ENCODE data around the gene FAAP20. TPM values are rescaled to one million over a fixed set of nuclear protein-coding genes. Genes with fewer than 3 reads are reported as not detected.
A peak's percentile ranks its signal among the peaks of the same experiment; 100 is the strongest.

FAAP20 gene
- total RNA-seq (2014; rRNA removed; shearing (Covaris generic); ENCODE audit: low replicate concordance), result 20.1 and 84.8 TPM in 2 replicates

GRCh38 chr1:2194319-2194897, at the start of gene FAAP20:
FAAP20 (minus strand) TSS chr1:2194772; CDS start chr1:2194749, 23 bp downstream.
- 0 out of 2 replicates have a peak within 1 kb of the TSS, but pooled peaks have one; percentile 21 for H3K27ac ChIP-seq (ENCODE audit: low read length)
- H3K4me2 ChIP-seq (ENCODE audit: low read depth, low read length, poor library complexity, severe bottlenecking), result peak within 1 kb of the TSS; percentile 99
- H3K9me3 ChIP-seq (ENCODE audit: low read length), result no peaks in the 10 kb centered on the region
- H3K79me2 ChIP-seq (ENCODE audit: low read length), result peaks cover 9% of the 10 kb centered on the region
- DNase-seq, result peak; percentile 86
- H4K20me1 ChIP-seq (ENCODE audit: insufficient read depth, low read depth, low read length), result no peaks in the 10 kb centered on the region
- H3K4me3 ChIP-seq (ENCODE audit: low read length), result peak within 1 kb of the TSS; percentile 76
- no peaks in the 10 kb centered on the region for H3K36me3 ChIP-seq (ENCODE audit: insufficient read depth, low read length)
- peaks cover 34% of the 10 kb centered on the region for H3K4me1 ChIP-seq (ENCODE audit: low read length)
- peak within 1 kb of the TSS; percentile 95 for H2AFZ ChIP-seq (ENCODE audit: low read length)
- peak within 1 kb of the TSS; percentile 75 for H3K9ac ChIP-seq (ENCODE audit: low read length)
- H3K9me2 ChIP-seq (replicated peaks; ENCODE audit: insufficient read depth, low read length), result no peaks in the 10 kb centered on the region
- no peaks in the 10 kb centered on the region for H3K27me3 ChIP-seq (ENCODE audit: low read length)

- Histone ChIP-seq H3K27ac (ENCODE audit: low read length) (no peak overlapping the region), H3K4me3 (ENCODE audit: low read length) (no peak overlapping the region), H3K4me1 (ENCODE audit: low read length) (no peaks in the 10 kb centered on the region), H3K79me2 (ENCODE audit: low read length) (no peaks in the 10 kb centered on the region), H3K9me2 (replicated peaks; ENCODE audit: insufficient read depth, low read length) (no peaks in the 10 kb centered on the region), H2AFZ (ENCODE audit: low read length) (no peak overlapping the region), H3K9ac (ENCODE audit: low read length) (no peak overlapping the region), H3K4me2 (ENCODE audit: low read depth, low read length, poor library complexity, severe bottlenecking) (no peak overlapping the region), H4K20me1 (ENCODE audit: insufficient read depth, low read depth, low read length) (peaks cover 45% of the 10 kb centered on the region; the same call in 1 of the 2 replicates), H3K36me3 (ENCODE audit: insufficient read depth, low read length) (no peaks in the 10 kb centered on the region), H3K27me3 (ENCODE audit: low read length) (no peaks in the 10 kb centered on the region), H3K9me3 (ENCODE audit: low read length) (no peaks in the 10 kb centered on the region)
- no peak for DNase-seq
These were observed 48.5 kb upstream of the FAAP20 start for GRCh38 chr1:2242814-2243725.

GRCh38 chr1:2241820-2242219, 47.2 kb upstream of the FAAP20 start:
- H3K9ac ChIP-seq (ENCODE audit: low read length), result no peak overlapping the region
- H3K27me3 ChIP-seq (ENCODE audit: low read length), result no peaks in the 10 kb centered on the region
- no peaks in the 10 kb centered on the region for H3K9me3 ChIP-seq (ENCODE audit: low read length)
- DNase-seq, result no peak
- no peak overlapping the region for H3K27ac ChIP-seq (ENCODE audit: low read length)
- H3K4me2 ChIP-seq (ENCODE audit: low read depth, low read length, poor library complexity, severe bottlenecking), result no peak overlapping the region
- H2AFZ ChIP-seq (ENCODE audit: low read length), result no peak overlapping the region
- no peaks in the 10 kb centered on the region for H3K36me3 ChIP-seq (ENCODE audit: insufficient read depth, low read length)
- no peak overlapping the region for H3K4me3 ChIP-seq (ENCODE audit: low read length)
- H3K9me2 ChIP-seq (replicated peaks; ENCODE audit: insufficient read depth, low read length), result no peaks in the 10 kb centered on the region
- no peaks in the 10 kb centered on the region for H3K4me1 ChIP-seq (ENCODE audit: low read length)
- H3K79me2 ChIP-seq (ENCODE audit: low read length), result no peaks in the 10 kb centered on the region
- peaks cover 48% of the 10 kb centered on the region; the same call in 1 of the 2 replicates for H4K20me1 ChIP-seq (ENCODE audit: insufficient read depth, low read depth, low read length)

- H3K4me2 ChIP-seq (ENCODE audit: low read depth, low read length, poor library complexity, severe bottlenecking), result no peak overlapping the region
- no peak overlapping the region for H3K27ac ChIP-seq (ENCODE audit: low read length)
- no peaks in the 10 kb centered on the region for H3K27me3 ChIP-seq (ENCODE audit: low read length)
- no peaks in the 10 kb centered on the region for H3K4me1 ChIP-seq (ENCODE audit: low read length)
- H3K9ac ChIP-seq (ENCODE audit: low read length), result no peak overlapping the region
- H3K4me3 ChIP-seq (ENCODE audit: low read length), result no peak overlapping the region
- peaks cover 51% of the 10 kb centered on the region; the same call in 1 of the 2 replicates for H4K20me1 ChIP-seq (ENCODE audit: insufficient read depth, low read depth, low read length)
- no peaks in the 10 kb centered on the region for H3K9me3 ChIP-seq (ENCODE audit: low read length)
- no peaks in the 10 kb centered on the region for H3K9me2 ChIP-seq (replicated peaks; ENCODE audit: insufficient read depth, low read length)
- H2AFZ ChIP-seq (ENCODE audit: low read length), result no peak overlapping the region
- DNase-seq, result no peak
- H3K36me3 ChIP-seq (ENCODE audit: insufficient read depth, low read length), result no peaks in the 10 kb centered on the region
- no peaks in the 10 kb centered on the region for H3K79me2 ChIP-seq (ENCODE audit: low read length)
These were observed 45.9 kb upstream of the FAAP20 start for GRCh38 chr1:2240270-2241156.

GRCh38 chr1:2239384-2239985, 44.9 kb upstream of the FAAP20 start:
- no peak overlapping the region for H3K4me3 ChIP-seq (ENCODE audit: low read length)
- no peaks in the 10 kb centered on the region for H3K9me3 ChIP-seq (ENCODE audit: low read length)
- no peaks in the 10 kb centered on the region for H3K79me2 ChIP-seq (ENCODE audit: low read length)
- H3K27ac ChIP-seq (ENCODE audit: low read length), result no peak overlapping the region
- H3K9me2 ChIP-seq (replicated peaks; ENCODE audit: insufficient read depth, low read length), result no peaks in the 10 kb centered on the region
- peaks cover 54% of the 10 kb centered on the region; the same call in 1 of the 2 replicates for H4K20me1 ChIP-seq (ENCODE audit: insufficient read depth, low read depth, low read length)
- no peak overlapping the region for H3K9ac ChIP-seq (ENCODE audit: low read length)
- no peak overlapping the region for H2AFZ ChIP-seq (ENCODE audit: low read length)
- no peaks in the 10 kb centered on the region for H3K4me1 ChIP-seq (ENCODE audit: low read length)
- no peak overlapping the region for H3K4me2 ChIP-seq (ENCODE audit: low read depth, low read length, poor library complexity, severe bottlenecking)
- no peaks in the 10 kb centered on the region for H3K27me3 ChIP-seq (ENCODE audit: low read length)
- DNase-seq, result no peak
- no peaks in the 10 kb centered on the region for H3K36me3 ChIP-seq (ENCODE audit: insufficient read depth, low read length)

GRCh38 chr1:2239013-2239370, 44.4 kb upstream of the FAAP20 start:
- Histone ChIP-seq H3K79me2 (ENCODE audit: low read length) (no peaks in the 10 kb centered on the region), H3K27ac (ENCODE audit: low read length) (no peak overlapping the region), H3K9me3 (ENCODE audit: low read length) (no peaks in the 10 kb centered on the region), H3K27me3 (ENCODE audit: low read length) (no peaks in the 10 kb centered on the region), H4K20me1 (ENCODE audit: insufficient read depth, low read depth, low read length) (peaks cover 58% of the 10 kb centered on the region; the same call in 1 of the 2 replicates), H3K4me1 (ENCODE audit: low read length) (no peaks in the 10 kb centered on the region), H3K4me3 (ENCODE audit: low read length) (no peak overlapping the region), H3K36me3 (ENCODE audit: insufficient read depth, low read length) (no peaks in the 10 kb centered on the region), H2AFZ (ENCODE audit: low read length) (no peak overlapping the region), H3K4me2 (ENCODE audit: low read depth, low read length, poor library complexity, severe bottlenecking) (no peak overlapping the region), H3K9me2 (replicated peaks; ENCODE audit: insufficient read depth, low read length) (no peaks in the 10 kb centered on the region), H3K9ac (ENCODE audit: low read length) (no peak overlapping the region)
- DNase-seq, result no peak

GRCh38 chr1:2238361-2239012, 43.9 kb upstream of the FAAP20 start:
- H3K27ac ChIP-seq (ENCODE audit: low read length), result no peak overlapping the region
- no peak overlapping the region for H3K9ac ChIP-seq (ENCODE audit: low read length)
- H4K20me1 ChIP-seq (ENCODE audit: insufficient read depth, low read depth, low read length), result peaks cover 62% of the 10 kb centered on the region; the same call in 1 of the 2 replicates
- no peaks in the 10 kb centered on the region for H3K27me3 ChIP-seq (ENCODE audit: low read length)
- no peaks in the 10 kb centered on the region for H3K9me2 ChIP-seq (replicated peaks; ENCODE audit: insufficient read depth, low read length)
- no peak overlapping the region for H3K4me3 ChIP-seq (ENCODE audit: low read length)
- H3K4me1 ChIP-seq (ENCODE audit: low read length), result no peaks in the 10 kb centered on the region
- DNase-seq, result no peak
- H2AFZ ChIP-seq (ENCODE audit: low read length), result no peak overlapping the region
- no peaks in the 10 kb centered on the region for H3K9me3 ChIP-seq (ENCODE audit: low read length)
- no peaks in the 10 kb centered on the region for H3K36me3 ChIP-seq (ENCODE audit: insufficient read depth, low read length)
- H3K79me2 ChIP-seq (ENCODE audit: low read length), result no peaks in the 10 kb centered on the region
- no peak overlapping the region for H3K4me2 ChIP-seq (ENCODE audit: low read depth, low read length, poor library complexity, severe bottlenecking)
